Measurements from ENCODE around the gene ERMAP. TPM values are rescaled to one million over a fixed set of nuclear protein-coding genes. Genes with fewer than 3 reads are reported as not detected.

The ERMAP gene
- total and polyA plus RNA-seq, 9 of the 15 experiments (the other 6 are each of a cell fraction or from before 2014, with no cell fraction given) = 8.0 to 31.4 (median 22.5) TPM

DNA sequence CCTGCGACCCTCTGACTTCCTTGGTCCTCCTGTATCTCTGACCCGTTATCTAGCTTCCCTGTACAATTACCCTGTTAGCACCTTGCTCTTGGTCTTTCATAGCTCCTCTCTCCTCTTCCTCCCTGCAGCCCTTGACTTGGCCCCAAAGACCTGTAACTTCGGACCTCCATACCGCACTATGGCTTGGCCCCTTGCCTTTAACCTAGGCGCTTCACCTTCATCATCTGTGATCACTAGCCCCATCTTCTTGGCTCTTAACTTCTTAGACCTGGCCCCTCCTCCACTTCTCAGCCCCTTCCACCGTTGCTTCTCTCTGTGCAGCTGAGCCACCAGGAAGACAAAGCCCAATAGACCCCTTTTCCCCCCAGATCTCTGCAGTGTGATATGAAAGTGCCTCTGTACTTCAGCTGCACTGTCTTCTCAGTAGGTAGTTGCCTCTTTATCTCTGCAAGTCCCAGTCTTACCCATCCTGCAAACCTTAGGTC lies 30.2 kb downstream of the ERMAP start (continued):
- TF ChIP-seq THAP7 (CRISPR knock-in tag; IDR thresholded peaks at IDR 0.05) (no peak), ZNF551 (CRISPR knock-in tag; IDR thresholded peaks at IDR 0.05) (no peak), SREBF2 (CRISPR knock-in tag; IDR thresholded peaks at IDR 0.05) (0 out of 2 replicates have a peak, but pooled peaks have one; percentile 25), HCFC1 (IDR thresholded peaks at IDR 0.05; ENCODE audit: low read depth, low read length) (no peak), HIVEP1 (CRISPR knock-in tag; IDR thresholded peaks at IDR 0.05) (no peak), MCM3 (IDR thresholded peaks at IDR 0.05) (no peak), STAT5B (CRISPR knock-in tag; IDR thresholded peaks at IDR 0.05) (no peak), CHAMP1 (IDR thresholded peaks at IDR 0.05) (peak; percentile 18; the same call in 1 of the 2 replicates), ZBTB2 (IDR thresholded peaks at IDR 0.05) (0 out of 2 replicates have a peak, but pooled peaks have one; percentile 24), MLLT1 (IDR thresholded peaks at IDR 0.05) (peak in 1 of 2 experiments; percentile 25; a peak in 1 of 4 replicates), ZNF764 (CRISPR knock-in tag; IDR thresholded peaks at IDR 0.05; ENCODE audit: low read depth) (no peak), TAF15 (IDR thresholded peaks at IDR 0.05; ENCODE audit: low read depth, low read length) (no peak), ZC3H11A (IDR thresholded peaks at IDR 0.05; ENCODE audit: low read depth, low read length) (no peak)
- TF ChIP-seq, protein P1, sequence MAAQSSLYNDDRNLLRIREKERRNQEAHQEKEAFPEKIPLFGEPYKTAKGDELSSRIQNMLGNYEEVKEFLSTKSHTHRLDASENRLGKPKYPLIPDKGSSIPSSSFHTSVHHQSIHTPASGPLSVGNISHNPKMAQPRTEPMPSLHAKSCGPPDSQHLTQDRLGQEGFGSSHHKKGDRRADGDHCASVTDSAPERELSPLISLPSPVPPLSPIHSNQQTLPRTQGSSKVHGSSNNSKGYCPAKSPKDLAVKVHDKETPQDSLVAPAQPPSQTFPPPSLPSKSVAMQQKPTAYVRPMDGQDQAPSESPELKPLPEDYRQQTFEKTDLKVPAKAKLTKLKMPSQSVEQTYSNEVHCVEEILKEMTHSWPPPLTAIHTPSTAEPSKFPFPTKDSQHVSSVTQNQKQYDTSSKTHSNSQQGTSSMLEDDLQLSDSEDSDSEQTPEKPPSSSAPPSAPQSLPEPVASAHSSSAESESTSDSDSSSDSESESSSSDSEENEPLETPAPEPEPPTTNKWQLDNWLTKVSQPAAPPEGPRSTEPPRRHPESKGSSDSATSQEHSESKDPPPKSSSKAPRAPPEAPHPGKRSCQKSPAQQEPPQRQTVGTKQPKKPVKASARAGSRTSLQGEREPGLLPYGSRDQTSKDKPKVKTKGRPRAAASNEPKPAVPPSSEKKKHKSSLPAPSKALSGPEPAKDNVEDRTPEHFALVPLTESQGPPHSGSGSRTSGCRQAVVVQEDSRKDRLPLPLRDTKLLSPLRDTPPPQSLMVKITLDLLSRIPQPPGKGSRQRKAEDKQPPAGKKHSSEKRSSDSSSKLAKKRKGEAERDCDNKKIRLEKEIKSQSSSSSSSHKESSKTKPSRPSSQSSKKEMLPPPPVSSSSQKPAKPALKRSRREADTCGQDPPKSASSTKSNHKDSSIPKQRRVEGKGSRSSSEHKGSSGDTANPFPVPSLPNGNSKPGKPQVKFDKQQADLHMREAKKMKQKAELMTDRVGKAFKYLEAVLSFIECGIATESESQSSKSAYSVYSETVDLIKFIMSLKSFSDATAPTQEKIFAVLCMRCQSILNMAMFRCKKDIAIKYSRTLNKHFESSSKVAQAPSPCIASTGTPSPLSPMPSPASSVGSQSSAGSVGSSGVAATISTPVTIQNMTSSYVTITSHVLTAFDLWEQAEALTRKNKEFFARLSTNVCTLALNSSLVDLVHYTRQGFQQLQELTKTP (IDR thresholded peaks at IDR 0.05; ENCODE audit: low read depth in 1 of 2, partially characterized antibody in 2 of 2) = peak in 1 of 2 experiments; percentile 64

Data from K562 (cell line).